Esophagus muscularis mucosa (tissue), 4 donors: ENCODE results near the gene GLIS1. TPM values are rescaled to one million over a fixed set of nuclear protein-coding genes. Genes with fewer than 3 reads are reported as not detected.

ENCODE experiments used
- DNase-seq: peaks from one replicate; pipeline ENCODE4 v3.0.0-alpha.2; 2017; ENCODE audit errors: extremely low spot score
- H3K27ac ChIP-seq, 4 donors: fragments of 200-600 bp; sonication (generic); replicated peaks in 1 of 4; 1 replicate in 3 of 4; 2 replicates in 1 of 4; pipeline ENCODE4 v1.5.1; 2016 to 2019; ENCODE audit warnings: mild to moderate bottlenecking in 1 of 4
- H3K27me3 ChIP-seq, 4 donors: fragments of 200-600 bp; sonication (generic); one replicate each; pipeline versions ENCODE4 v1.5.1 to v1.6.0; 2016 to 2019
- H3K36me3 ChIP-seq, 4 donors: fragments of 200-600 bp; sonication (generic); one replicate each; pipeline ENCODE4 v1.5.1; 2016 to 2019
- H3K4me1 ChIP-seq, 4 donors: fragments of 200-600 bp; sonication (generic); one replicate each; pipeline ENCODE4 v1.5.1; 2016 to 2019
- H3K4me3 ChIP-seq, 4 donors: fragments of 200-600 bp; sonication (generic); 1 replicate in 2 of 4; 2 replicates in 2 of 4; pipeline ENCODE4 v1.5.1; 2016 to 2019; ENCODE audit warnings: mild to moderate bottlenecking in 4 of 4, moderate library complexity in 1 of 4
- H3K9me3 ChIP-seq, 4 donors: fragments of 200-600 bp; sonication (generic); 1 replicate in 3 of 4; 2 replicates in 1 of 4; pipeline ENCODE4 v1.5.1; 2016 to 2019
- EP300 ChIP-seq: sonication (generic); formaldehyde crosslinking; IDR thresholded peaks from one replicate; pipeline ENCODE4 v1.6.1; 2017; ENCODE audit warnings: antibody characterized with exemption
- POLR2A ChIP-seq: fragments of 450-650 bp; IDR thresholded peaks from one replicate; pipeline ENCODE4 v1.6.1; 2017; ENCODE audit warnings: antibody characterized with exemption, moderate library complexity, mild to moderate bottlenecking, low read depth
- POLR2AphosphoS5 ChIP-seq, 2 donors: sonication (generic); formaldehyde crosslinking; IDR thresholded peaks; one replicate each; pipeline ENCODE4 v1.6.1; 2017; ENCODE audit warnings: antibody characterized with exemption in 2 of 2
- WGBS: methylation state at CpG from one replicate; pipeline ENCODE4 v1.1.5; 2018; 5-methylcytosine and 5-hydroxymethylcytosine counted together
- intact Hi-C: fragments of 100-400 bp; cut with DNase I; formaldehyde crosslinking; loops from one replicate; pipeline ENCODE4 v1.15.1; 2023
- total RNA-seq, 4 donors: library from RNA; depleted of rRNA; stranded (reverse); fragments of >200 nt; gene quantifications; one replicate each; pipeline versions ENCODE4 v1.1.0 to v1.2.1, GENCODE V29; 2016
- TF ChIP-seq, protein P1 (sequence below), 3 experiments: fragments of 200-600 bp in 2 of 3; fragments of 450-650 bp in 1 of 3; sonication (generic) in 2 of 3; IDR thresholded peaks; one replicate each; pipeline ENCODE4 v1.5.1; 2017 to 2019; ENCODE audit warnings: antibody characterized with exemption in 3 of 3, mild to moderate bottlenecking in 2 of 3, moderate library complexity in 1 of 3

GLIS1 gene
- total RNA-seq, 4 donors from 2014 or later, result 0.17 to 0.42 TPM; not detected in 2

DNA sequence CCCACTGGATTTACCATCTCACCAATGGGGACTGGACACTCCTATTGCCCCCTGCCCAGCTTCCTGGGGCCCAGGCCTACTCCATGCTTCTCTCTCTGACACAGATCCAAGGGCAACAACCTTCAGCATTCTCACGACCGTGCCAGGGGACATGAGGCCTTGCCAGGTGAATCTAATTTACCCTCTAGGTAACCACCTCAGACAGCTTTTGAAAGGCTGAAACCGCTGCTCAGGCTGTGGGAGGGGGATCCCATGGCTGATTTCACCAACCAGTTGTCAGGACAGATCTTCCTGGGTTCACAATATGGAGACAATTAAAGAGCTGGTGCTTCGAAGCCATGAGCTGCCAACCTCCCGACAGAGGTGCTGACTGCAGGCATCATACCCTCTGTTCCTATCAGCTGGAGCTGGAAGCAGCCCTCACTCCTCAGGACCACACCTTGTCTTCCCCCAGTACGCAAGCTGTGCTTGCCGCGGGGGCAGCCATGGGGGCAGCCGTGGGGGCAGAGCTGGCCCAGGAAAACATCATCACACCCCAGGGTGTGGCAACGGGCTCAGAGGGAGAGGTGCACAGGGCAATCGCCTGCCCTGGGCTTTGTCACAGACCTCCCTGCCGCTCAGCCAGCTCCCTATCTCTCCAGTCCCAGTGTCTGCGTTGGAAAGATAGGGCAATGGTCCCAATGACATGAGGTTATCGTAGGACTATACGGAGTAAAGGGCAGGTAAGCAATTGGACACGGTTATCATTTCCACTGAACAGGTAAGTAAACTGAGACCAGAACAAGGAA lies 159.5 kb downstream of the GLIS1 start:
- TF ChIP-seq POLR2AphosphoS5 (IDR thresholded peaks at IDR 0.05) (no peak), POLR2A (no peak), EP300 (no peak)
- TF ChIP-seq, protein P1, sequence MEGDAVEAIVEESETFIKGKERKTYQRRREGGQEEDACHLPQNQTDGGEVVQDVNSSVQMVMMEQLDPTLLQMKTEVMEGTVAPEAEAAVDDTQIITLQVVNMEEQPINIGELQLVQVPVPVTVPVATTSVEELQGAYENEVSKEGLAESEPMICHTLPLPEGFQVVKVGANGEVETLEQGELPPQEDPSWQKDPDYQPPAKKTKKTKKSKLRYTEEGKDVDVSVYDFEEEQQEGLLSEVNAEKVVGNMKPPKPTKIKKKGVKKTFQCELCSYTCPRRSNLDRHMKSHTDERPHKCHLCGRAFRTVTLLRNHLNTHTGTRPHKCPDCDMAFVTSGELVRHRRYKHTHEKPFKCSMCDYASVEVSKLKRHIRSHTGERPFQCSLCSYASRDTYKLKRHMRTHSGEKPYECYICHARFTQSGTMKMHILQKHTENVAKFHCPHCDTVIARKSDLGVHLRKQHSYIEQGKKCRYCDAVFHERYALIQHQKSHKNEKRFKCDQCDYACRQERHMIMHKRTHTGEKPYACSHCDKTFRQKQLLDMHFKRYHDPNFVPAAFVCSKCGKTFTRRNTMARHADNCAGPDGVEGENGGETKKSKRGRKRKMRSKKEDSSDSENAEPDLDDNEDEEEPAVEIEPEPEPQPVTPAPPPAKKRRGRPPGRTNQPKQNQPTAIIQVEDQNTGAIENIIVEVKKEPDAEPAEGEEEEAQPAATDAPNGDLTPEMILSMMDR (IDR thresholded peaks at IDR 0.05), result no peak
- no peak overlapping the region for H3K4me3 ChIP-seq
- intact Hi-C loops, result no loop called here
- H3K9me3 ChIP-seq, result no peaks in the 10 kb centered on the region
- no peaks in the 10 kb centered on the region for H3K4me1 ChIP-seq
- H3K27ac ChIP-seq, result no peak overlapping the region
- 86% methylated on average over 15 of the region's 16 CpGs for WGBS
- H3K27me3 ChIP-seq, result no peaks in the 10 kb centered on the region
- H3K36me3 ChIP-seq, result no peaks in the 10 kb centered on the region
- DNase-seq, result no peak

DNA sequence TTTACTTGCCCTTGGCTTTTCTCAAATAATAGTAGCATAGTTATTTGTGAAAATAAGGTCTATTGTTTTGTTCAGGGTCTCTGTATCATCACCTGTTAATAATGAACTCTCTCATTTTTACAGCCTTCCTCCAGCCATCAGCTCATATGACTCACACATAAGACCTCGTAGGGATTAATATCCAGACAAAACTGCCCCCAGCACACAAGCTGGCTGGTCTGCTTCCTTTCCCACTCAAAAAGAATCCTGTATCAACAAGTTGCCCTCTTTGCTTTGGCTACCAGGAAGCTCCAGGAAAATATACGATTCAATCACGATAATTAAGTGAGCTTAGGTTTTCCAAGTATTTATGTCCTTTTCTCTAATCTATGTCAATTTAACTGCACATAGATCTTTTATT lies 160.6 kb downstream of the GLIS1 start:
- H3K36me3 ChIP-seq, result no peaks in the 10 kb centered on the region
- no peak for DNase-seq
- no peaks in the 10 kb centered on the region for H3K9me3 ChIP-seq
- WGBS, result 92% methylated on average over 3 of the region's 3 CpGs
- intact Hi-C loops, result no loop called here
- TF ChIP-seq, protein P1 (IDR thresholded peaks at IDR 0.05), result no peak
- TF ChIP-seq POLR2AphosphoS5 (IDR thresholded peaks at IDR 0.05), result no peak
- TF ChIP-seq POLR2A, result no peak
- TF ChIP-seq EP300, result no peak
- H3K27me3 ChIP-seq, result no peaks in the 10 kb centered on the region
- no peak overlapping the region for H3K4me3 ChIP-seq
- H3K27ac ChIP-seq, result no peak overlapping the region
- peaks cover 0 to 8% (median 6%) of the 10 kb centered on the region in 4 donors for H3K4me1 ChIP-seq

DNA sequence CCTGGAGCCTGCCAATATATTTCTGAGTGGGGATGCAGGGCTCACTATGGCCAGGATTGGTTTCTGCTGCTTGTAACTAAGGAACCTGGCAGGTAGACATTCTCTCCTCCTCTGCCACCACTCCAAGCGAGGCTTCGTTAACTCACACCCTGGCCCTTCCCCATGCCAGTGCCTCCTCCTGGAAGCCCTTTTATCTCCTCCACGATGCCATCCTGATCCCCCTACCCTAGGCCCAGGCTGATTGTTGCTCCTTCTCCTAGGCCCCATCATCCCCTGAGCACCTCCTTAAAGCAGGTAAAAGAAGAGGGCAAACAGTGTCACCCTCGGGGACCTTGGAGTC lies 161.2 kb downstream of the GLIS1 start:
- 91% methylated on average over 4 of the region's 4 CpGs for WGBS
- DNase-seq, result no peak
- Histone ChIP-seq H3K4me1 (peaks cover 0 to 14% (median 12%) of the 10 kb centered on the region in 4 donors), H3K36me3 (no peaks in the 10 kb centered on the region), H3K9me3 (no peaks in the 10 kb centered on the region), H3K27me3 (no peaks in the 10 kb centered on the region), H3K4me3 (no peak overlapping the region), H3K27ac (no peak overlapping the region)
- intact Hi-C loops, result no loop called here
- TF ChIP-seq POLR2A, result no peak
- TF ChIP-seq, protein P1 (IDR thresholded peaks at IDR 0.05), result no peak

DNA sequence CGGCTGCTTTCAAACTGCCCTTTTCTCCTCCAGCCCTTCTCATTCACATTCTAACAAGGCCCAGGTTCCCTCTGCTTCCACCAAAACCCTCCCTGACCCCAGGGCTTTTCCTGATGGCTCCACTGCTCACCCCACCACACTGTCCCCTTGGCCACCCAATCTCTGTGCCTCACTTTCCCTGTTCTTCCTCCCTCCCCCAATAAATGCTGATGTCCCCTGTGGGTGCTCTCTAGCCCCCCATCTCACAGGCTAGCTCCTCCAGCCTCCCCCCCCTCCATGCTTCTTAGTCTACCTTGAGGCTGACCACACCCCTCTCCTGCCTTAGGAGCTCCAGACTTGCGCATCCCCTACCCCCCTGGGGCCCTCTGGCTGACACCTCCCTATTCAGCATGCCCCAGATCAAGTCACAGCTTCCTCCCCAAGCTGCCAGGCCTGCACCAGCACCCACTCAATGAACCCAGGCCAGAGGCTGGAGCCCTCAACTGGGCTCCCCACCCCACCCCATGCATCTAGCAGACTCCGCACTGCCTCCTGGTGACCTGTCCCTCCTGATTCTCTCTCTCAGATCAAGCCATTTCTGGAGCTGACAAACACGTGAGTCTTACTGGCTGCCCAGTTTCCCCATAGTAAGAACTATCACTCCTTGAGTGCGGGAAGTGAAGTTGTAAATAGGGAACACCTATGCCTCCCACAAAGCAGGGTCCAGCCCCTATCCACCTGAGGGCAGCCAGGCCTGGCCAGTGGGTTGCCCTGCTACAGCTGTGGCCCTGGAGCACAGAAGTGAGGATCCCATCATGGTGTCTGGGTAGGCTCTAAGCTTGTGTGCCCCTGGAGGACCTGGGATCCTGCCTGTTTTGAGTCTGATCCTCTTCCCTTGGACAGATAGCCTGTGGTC lies 161.9 kb downstream of the GLIS1 start:
- WGBS, result 83% methylated on average over 5 of the region's 5 CpGs
- intact Hi-C loops, result no loop called here
- H3K4me1 ChIP-seq, result peaks cover 0 to 20% (median 19%) of the 10 kb centered on the region in 4 donors
- no peaks in the 10 kb centered on the region for H3K9me3 ChIP-seq
- TF ChIP-seq POLR2AphosphoS5 (IDR thresholded peaks at IDR 0.05) (no peak), POLR2A (no peak), EP300 (no peak)
- TF ChIP-seq, protein P1 (IDR thresholded peaks at IDR 0.05), result no peak
- H3K27me3 ChIP-seq, result no peaks in the 10 kb centered on the region
- no peaks in the 10 kb centered on the region for H3K36me3 ChIP-seq
- DNase-seq, result no peak
- H3K27ac ChIP-seq, result no peak overlapping the region
- no peak overlapping the region for H3K4me3 ChIP-seq
